Transverse colon (tissue), 4 donors: ENCODE results near the gene RAPGEF2.

Source experiments
- POLR2AphosphoS5 ChIP-seq, 3 donors: sonication (generic); formaldehyde crosslinking; IDR thresholded peaks; one replicate each; pipeline ENCODE4 v1.6.1; 2016; ENCODE audit warnings: antibody characterized with exemption in 3 of 3
- TF ChIP-seq, protein P1 (sequence below), 5 experiments: fragments of 200-600 bp in 3 of 5; fragments of 450-650 bp in 2 of 5; sonication (generic) in 3 of 5; IDR thresholded peaks; 1 replicate in 2 of 5; 2 replicates in 3 of 5; pipeline ENCODE4 v1.5.1; 2016 to 2017; ENCODE audit warnings: antibody characterized with exemption in 5 of 5, inconsistent platforms in 3 of 5, mild to moderate bottlenecking in 2 of 5, moderate library complexity in 1 of 5

- TF ChIP-seq, protein P1, sequence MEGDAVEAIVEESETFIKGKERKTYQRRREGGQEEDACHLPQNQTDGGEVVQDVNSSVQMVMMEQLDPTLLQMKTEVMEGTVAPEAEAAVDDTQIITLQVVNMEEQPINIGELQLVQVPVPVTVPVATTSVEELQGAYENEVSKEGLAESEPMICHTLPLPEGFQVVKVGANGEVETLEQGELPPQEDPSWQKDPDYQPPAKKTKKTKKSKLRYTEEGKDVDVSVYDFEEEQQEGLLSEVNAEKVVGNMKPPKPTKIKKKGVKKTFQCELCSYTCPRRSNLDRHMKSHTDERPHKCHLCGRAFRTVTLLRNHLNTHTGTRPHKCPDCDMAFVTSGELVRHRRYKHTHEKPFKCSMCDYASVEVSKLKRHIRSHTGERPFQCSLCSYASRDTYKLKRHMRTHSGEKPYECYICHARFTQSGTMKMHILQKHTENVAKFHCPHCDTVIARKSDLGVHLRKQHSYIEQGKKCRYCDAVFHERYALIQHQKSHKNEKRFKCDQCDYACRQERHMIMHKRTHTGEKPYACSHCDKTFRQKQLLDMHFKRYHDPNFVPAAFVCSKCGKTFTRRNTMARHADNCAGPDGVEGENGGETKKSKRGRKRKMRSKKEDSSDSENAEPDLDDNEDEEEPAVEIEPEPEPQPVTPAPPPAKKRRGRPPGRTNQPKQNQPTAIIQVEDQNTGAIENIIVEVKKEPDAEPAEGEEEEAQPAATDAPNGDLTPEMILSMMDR (IDR thresholded peaks at IDR 0.05) = no peak
- TF ChIP-seq POLR2AphosphoS5 (IDR thresholded peaks at IDR 0.05) = no peak
These were observed 43.1 kb downstream of the RAPGEF2 start for GRCh38 chr4:159145992-159146330.
